ENCODE data around the gene SYT12. TPM values are rescaled to one million over a fixed set of nuclear protein-coding genes. Genes with fewer than 3 reads are reported as not detected.

SYT12 gene
- total and polyA plus RNA-seq, 2 donors from 2014 or later, result 0.13 to 4.2 TPM

DNA sequence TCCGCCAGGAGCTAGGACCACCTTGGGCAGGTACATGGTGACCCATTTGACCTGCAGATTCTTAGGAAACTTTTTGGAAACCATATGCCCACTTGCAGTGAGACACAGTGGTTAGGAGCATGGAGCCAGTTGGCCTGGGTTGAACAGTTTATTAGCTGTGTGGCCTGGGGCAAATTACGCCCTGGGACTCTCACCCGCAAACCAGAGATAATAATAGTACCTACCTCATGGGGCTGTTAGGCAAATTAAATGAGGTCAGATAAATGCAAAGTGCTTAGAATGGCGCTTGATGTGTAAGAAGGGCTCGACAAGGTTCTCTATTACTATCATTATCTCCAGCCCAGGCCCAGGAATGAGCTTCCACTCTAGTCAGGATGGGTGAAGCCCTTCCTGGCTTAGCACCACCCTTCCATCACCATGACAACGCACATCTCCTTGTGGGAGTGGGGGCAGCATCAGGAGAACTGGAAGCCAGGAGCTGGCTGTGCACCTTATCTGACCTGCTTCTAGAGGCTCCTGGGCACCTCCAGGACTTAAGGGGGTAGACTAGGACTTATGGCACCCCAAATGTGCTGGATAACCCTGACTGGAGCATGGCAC lies 5.1 kb downstream of the SYT12 start:
- DNase-seq (no peak), FAIRE-seq (no peak)
- Histone ChIP-seq H3K36me3 (ENCODE audit: control insufficient read depth in 2 of 3, insufficient read depth in 3 of 3, low read length in 3 of 3) (no peaks in the 10 kb centered on the region), H3K9me3 (ENCODE audit: control insufficient read depth in 2 of 3, insufficient read depth in 1 of 3, low read length in 3 of 3) (no peaks in the 10 kb centered on the region), H3K4me1 (ENCODE audit: control insufficient read depth in 2 of 3, insufficient read depth in 2 of 3, low read depth in 1 of 3, low read length in 3 of 3) (peaks cover 0 to 5% (median 0%) of the 10 kb centered on the region in 3 donors), H3K4me3 (ENCODE audit: low read length in 3 of 3) (no peak overlapping the region), H3K27ac (ENCODE audit: low read depth in 2 of 2, low read length in 2 of 2) (no peak overlapping the region), H3K27me3 (ENCODE audit: control insufficient read depth, insufficient read depth, low read length) (no peaks in the 10 kb centered on the region), H3K9ac (ENCODE audit: low read length in 3 of 3) (no peak overlapping the region)
- TF ChIP-seq, protein P1, sequence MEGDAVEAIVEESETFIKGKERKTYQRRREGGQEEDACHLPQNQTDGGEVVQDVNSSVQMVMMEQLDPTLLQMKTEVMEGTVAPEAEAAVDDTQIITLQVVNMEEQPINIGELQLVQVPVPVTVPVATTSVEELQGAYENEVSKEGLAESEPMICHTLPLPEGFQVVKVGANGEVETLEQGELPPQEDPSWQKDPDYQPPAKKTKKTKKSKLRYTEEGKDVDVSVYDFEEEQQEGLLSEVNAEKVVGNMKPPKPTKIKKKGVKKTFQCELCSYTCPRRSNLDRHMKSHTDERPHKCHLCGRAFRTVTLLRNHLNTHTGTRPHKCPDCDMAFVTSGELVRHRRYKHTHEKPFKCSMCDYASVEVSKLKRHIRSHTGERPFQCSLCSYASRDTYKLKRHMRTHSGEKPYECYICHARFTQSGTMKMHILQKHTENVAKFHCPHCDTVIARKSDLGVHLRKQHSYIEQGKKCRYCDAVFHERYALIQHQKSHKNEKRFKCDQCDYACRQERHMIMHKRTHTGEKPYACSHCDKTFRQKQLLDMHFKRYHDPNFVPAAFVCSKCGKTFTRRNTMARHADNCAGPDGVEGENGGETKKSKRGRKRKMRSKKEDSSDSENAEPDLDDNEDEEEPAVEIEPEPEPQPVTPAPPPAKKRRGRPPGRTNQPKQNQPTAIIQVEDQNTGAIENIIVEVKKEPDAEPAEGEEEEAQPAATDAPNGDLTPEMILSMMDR (IDR thresholded peaks at IDR 0.05; ENCODE audit: borderline replicate concordance, extremely low read depth, insufficient read depth), result no peak
- intact Hi-C loops (cut with DNase I), result no loop called here

GRCh38 chr11:67029146-67029545 lies 6.2 kb downstream of the SYT12 start:
- no peak for FAIRE-seq
- Histone ChIP-seq H3K4me3 (ENCODE audit: low read length in 3 of 3) (no peak overlapping the region), H3K27me3 (ENCODE audit: control insufficient read depth, insufficient read depth, low read length) (no peaks in the 10 kb centered on the region), H3K4me1 (ENCODE audit: control insufficient read depth in 2 of 3, insufficient read depth in 2 of 3, low read depth in 1 of 3, low read length in 3 of 3) (no peaks in the 10 kb centered on the region), H3K9ac (ENCODE audit: low read length in 3 of 3) (no peak overlapping the region), H3K9me3 (ENCODE audit: control insufficient read depth in 2 of 3, insufficient read depth in 1 of 3, low read length in 3 of 3) (no peaks in the 10 kb centered on the region), H3K36me3 (ENCODE audit: control insufficient read depth in 2 of 3, insufficient read depth in 3 of 3, low read length in 3 of 3) (no peaks in the 10 kb centered on the region), H3K27ac (ENCODE audit: low read depth in 2 of 2, low read length in 2 of 2) (no peak overlapping the region)
- no peak for DNase-seq
- intact Hi-C loops (cut with DNase I), result no loop called here
- TF ChIP-seq, protein P1 (IDR thresholded peaks at IDR 0.05; ENCODE audit: borderline replicate concordance, extremely low read depth, insufficient read depth), result no peak

DNA sequence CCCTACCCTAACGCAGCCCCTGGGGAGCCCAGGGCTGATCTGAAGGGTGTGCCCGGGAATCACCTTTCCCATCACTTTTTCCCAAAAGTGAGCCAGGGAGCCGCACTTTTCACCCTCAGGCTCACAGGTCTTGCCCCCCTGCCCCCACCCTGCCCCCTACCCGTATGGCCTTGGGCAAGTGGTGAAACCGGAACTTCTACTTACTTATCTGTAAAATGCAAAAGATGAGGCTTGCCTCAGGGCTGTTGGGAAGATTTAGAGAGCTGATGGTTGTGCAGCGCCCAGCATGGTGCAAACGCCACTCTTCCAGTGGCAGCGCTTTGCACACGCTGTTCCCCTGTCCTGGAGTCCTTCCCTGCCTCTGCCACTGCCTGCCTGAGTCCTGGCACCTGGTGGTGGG lies 8.0 kb downstream of the SYT12 start:
- DNase-seq (no peak), FAIRE-seq (no peak)
- Histone ChIP-seq H3K9me3 (ENCODE audit: control insufficient read depth in 2 of 3, insufficient read depth in 1 of 3, low read length in 3 of 3) (no peaks in the 10 kb centered on the region), H3K4me3 (ENCODE audit: low read length in 3 of 3) (no peak overlapping the region), H3K36me3 (ENCODE audit: control insufficient read depth in 2 of 3, insufficient read depth in 3 of 3, low read length in 3 of 3) (no peaks in the 10 kb centered on the region), H3K9ac (ENCODE audit: low read length in 3 of 3) (no peak overlapping the region), H3K4me1 (ENCODE audit: control insufficient read depth in 2 of 3, insufficient read depth in 2 of 3, low read depth in 1 of 3, low read length in 3 of 3) (no peaks in the 10 kb centered on the region), H3K27me3 (ENCODE audit: control insufficient read depth, insufficient read depth, low read length) (no peaks in the 10 kb centered on the region), H3K27ac (ENCODE audit: low read depth in 2 of 2, low read length in 2 of 2) (no peak overlapping the region)
- TF ChIP-seq, protein P1 (IDR thresholded peaks at IDR 0.05; ENCODE audit: borderline replicate concordance, extremely low read depth, insufficient read depth), result no peak
- intact Hi-C loops (cut with DNase I), result no loop called here
